H1 (cell line): ENCODE data around the gene ABI2. TPM values are rescaled to one million over a fixed set of nuclear protein-coding genes. Genes with fewer than 3 reads are reported as not detected.
"Not testable (repeated sequence)": the region's sequence is repeated elsewhere in the genome, so short reads cannot be mapped to it uniquely, and the experiment has no call there.

Experiments used
- CTCF ChIA-PET: fragments of 300-600 bp; sonication (Branson Sonifier 250); formaldehyde crosslinking; loops from one replicate; lab custom pipeline; 2021; ENCODE audit not compliant: partially characterized antibody; lab: Charles Lee
- POLR2A ChIA-PET: fragments of 300-600 bp; sonication (Branson Sonifier 250); formaldehyde crosslinking; loops from one replicate; lab custom pipeline; 2021; ENCODE audit warnings: inconsistent platforms; ENCODE audit not compliant: partially characterized antibody; lab: Charles Lee
- DNase-seq, 2 experiments: peaks; one replicate each; pipeline versions ENCODE4 v3.0.0 to v3.0.0-alpha.2; 2010 to 2022; ENCODE audit warnings: low spot score in 2 of 2, low read depth in 1 of 2, mixed read lengths in 1 of 2
- FAIRE-seq: peaks from 2 replicates; lab custom pipeline; 2011; peaks lifted over from hg19 to GRCh38; lab: Jason Lieb, UNC
- H2AFZ ChIP-seq: 2 replicates; pipeline ENCODE4 v1.8.1; 2012; ENCODE audit warnings: low read length, inconsistent platforms
- H2AK5ac ChIP-seq: 2 replicates; pipeline ENCODE4 v1.6.1; 2013; ENCODE audit warnings: low read depth, low read length
- H2BK120ac ChIP-seq: replicated peaks from 2 replicates; pipeline ENCODE3; 2013; ENCODE audit warnings: low read depth, low read length, inconsistent platforms
- H2BK12ac ChIP-seq: 2 replicates; pipeline ENCODE4 v1.6.1; 2013; ENCODE audit warnings: low read depth, low read length
- H2BK15ac ChIP-seq: 2 replicates; pipeline ENCODE4 v1.6.1; 2013; ENCODE audit warnings: low read length
- H2BK20ac ChIP-seq: 2 replicates; pipeline ENCODE4 v1.6.1; 2013; ENCODE audit warnings: low read length
- H2BK5ac ChIP-seq: 2 replicates; pipeline ENCODE4 v1.6.1; 2013; ENCODE audit warnings: low read depth, low read length
- H3K14ac ChIP-seq: 2 replicates; pipeline ENCODE4 v1.6.1; 2013; ENCODE audit warnings: inconsistent platforms; ENCODE audit not compliant: insufficient read length
- H3K18ac ChIP-seq: 2 replicates; pipeline ENCODE4 v1.6.1; 2013; ENCODE audit warnings: low read length; ENCODE audit errors: extremely low read depth
- H3K23ac ChIP-seq: 2 replicates; pipeline ENCODE4 v1.6.1; 2013; ENCODE audit warnings: inconsistent platforms; ENCODE audit not compliant: insufficient read length
- H3K23me2 ChIP-seq: 2 replicates; pipeline ENCODE4 v1.6.1; 2013; ENCODE audit warnings: low read depth, low read length
- H3K27ac ChIP-seq: 2 replicates; pipeline ENCODE4 v1.6.1; 2011; ENCODE audit warnings: low read depth, low read length, inconsistent platforms
- H3K27me3 ChIP-seq, 4 experiments: replicated peaks in 1 of 4; 1 replicate in 1 of 4; 2 replicates in 3 of 4; pipeline versions ENCODE4 v1.6.1 to v1.8.1; 2011 to 2013; ENCODE audit warnings: low read length in 3 of 4, mild to moderate bottlenecking in 3 of 4, inconsistent platforms in 2 of 4, mixed read lengths in 2 of 4, moderate library complexity in 1 of 4; ENCODE audit not compliant: control insufficient read depth in 3 of 4, insufficient read depth in 3 of 4; ENCODE audit errors: extremely low read depth in 1 of 4
- H3K36me3 ChIP-seq, 4 experiments: 2 replicates each; pipeline versions ENCODE4 v1.6.1 to v1.8.1; 2011 to 2013; ENCODE audit warnings: mild to moderate bottlenecking in 4 of 4, low read length in 3 of 4, moderate library complexity in 2 of 4, control low read depth in 1 of 4, inconsistent platforms in 1 of 4; ENCODE audit not compliant: insufficient read depth in 4 of 4, control insufficient read depth in 2 of 4
- H3K4ac ChIP-seq: replicated peaks from 2 replicates; pipeline ENCODE3; 2013; ENCODE audit warnings: low read length, low read depth, mixed read lengths, inconsistent platforms; ENCODE audit not compliant: insufficient read length
- H3K4me1 ChIP-seq, 4 experiments: replicated peaks in 1 of 4; 1 replicate in 1 of 4; 2 replicates in 3 of 4; pipeline versions ENCODE4 v1.6.1 to v1.8.1; 2011 to 2013; ENCODE audit warnings: low read length in 3 of 4, inconsistent platforms in 2 of 4, mixed read lengths in 1 of 4; ENCODE audit not compliant: insufficient read depth in 4 of 4, control insufficient read depth in 3 of 4
- H3K4me2 ChIP-seq, 2 experiments: 2 replicates each; pipeline versions ENCODE4 v1.6.1 to v1.8.1; 2011 to 2013; ENCODE audit warnings: low read depth in 2 of 2, low read length in 2 of 2, control low read depth in 1 of 2, inconsistent platforms in 1 of 2, mild to moderate bottlenecking in 1 of 2; ENCODE audit not compliant: insufficient read depth in 1 of 2
- H3K4me3 ChIP-seq, 4 experiments: fragments of 200-600, 300-600 bp in 1 of 4; sonication (generic), shearing (Covaris generic), sonication (Bioruptor Twin) in 1 of 4; 2 replicates each; pipeline versions ENCODE4 v1.5.1 to v1.8.1; 2011 to 2016; ENCODE audit warnings: low read length in 4 of 4, low read depth in 3 of 4, control low read depth in 2 of 4, inconsistent platforms in 2 of 4, mild to moderate bottlenecking in 2 of 4, mixed read lengths in 1 of 4, moderate library complexity in 1 of 4; ENCODE audit not compliant: insufficient read depth in 2 of 4; ENCODE audit errors: extremely low read depth in 1 of 4
- H3K56ac ChIP-seq: replicated peaks from 2 replicates; pipeline ENCODE3; 2013; ENCODE audit warnings: low read depth, mild to moderate bottlenecking, mixed read lengths, low read length, inconsistent platforms; ENCODE audit not compliant: insufficient read length
- H3K79me1 ChIP-seq: 2 replicates; pipeline ENCODE4 v1.6.1; 2013; ENCODE audit warnings: low read depth, low read length, control low read depth
- H3K79me2 ChIP-seq, 2 experiments: 2 replicates each; pipeline versions ENCODE4 v1.6.1 to v1.8.1; 2012 to 2013; ENCODE audit warnings: low read length in 2 of 2, mild to moderate bottlenecking in 2 of 2, inconsistent platforms in 1 of 2; ENCODE audit not compliant: insufficient read depth in 2 of 2, control insufficient read depth in 1 of 2
- H3K9ac ChIP-seq, 4 experiments: replicated peaks in 1 of 4; 1 replicate in 1 of 4; 2 replicates in 3 of 4; pipeline versions ENCODE4 v1.6.1 to v1.8.1; 2011 to 2013; ENCODE audit warnings: low read depth in 3 of 4, low read length in 3 of 4, control low read depth in 2 of 4, mild to moderate bottlenecking in 2 of 4, moderate library complexity in 2 of 4, inconsistent platforms in 1 of 4; ENCODE audit errors: extremely low read depth in 1 of 4
- H3K9me3 ChIP-seq, 2 experiments: 2 replicates each; pipeline versions ENCODE4 v1.6.1 to v1.8.1; 2012 to 2013; ENCODE audit warnings: mild to moderate bottlenecking in 2 of 2, moderate library complexity in 2 of 2, control low read depth in 1 of 2, inconsistent platforms in 1 of 2, low read depth in 1 of 2, low read length in 1 of 2, mixed read lengths in 1 of 2; ENCODE audit not compliant: insufficient read depth in 2 of 2
- H4K20me1 ChIP-seq, 2 experiments: replicated peaks in 1 of 2; 2 replicates each; pipeline versions ENCODE3 to v1.8.1; 2011 to 2013; ENCODE audit warnings: inconsistent platforms in 2 of 2, low read length in 2 of 2, mild to moderate bottlenecking in 1 of 2; ENCODE audit not compliant: insufficient read depth in 2 of 2, control insufficient read depth in 1 of 2
- H4K5ac ChIP-seq: 2 replicates; pipeline ENCODE4 v1.6.1; 2013; ENCODE audit warnings: low read length, low read depth, mixed read lengths, inconsistent platforms; ENCODE audit not compliant: insufficient read length
- H4K8ac ChIP-seq: 2 replicates; pipeline ENCODE4 v1.8.0; 2013; ENCODE audit warnings: mild to moderate bottlenecking, moderate library complexity, low read length, inconsistent platforms; ENCODE audit not compliant: insufficient read depth; ENCODE audit errors: extremely low read depth
- H4K91ac ChIP-seq: replicated peaks from 2 replicates; pipeline ENCODE3; 2013; ENCODE audit warnings: low read length, mixed read lengths, inconsistent platforms; ENCODE audit not compliant: insufficient read length
- WGBS, 2 experiments: shearing (Covaris generic) in 1 of 2; methylation state at CpG; one replicate each; pipeline versions ENCODE4 v1.1.6 to v1.1.7; 2013 to 2015; ENCODE audit warnings: low lambda C conversion rate in 2 of 2, mixed read lengths in 2 of 2, inconsistent platforms in 1 of 2, low coverage in 1 of 2, missing lambda C conversion rate in 1 of 2; ENCODE audit not compliant: insufficient replicate concordance in 2 of 2, insufficient coverage in 1 of 2, insufficient read length in 1 of 2; ENCODE audit errors: extremely low coverage in 1 of 2, missing lambda C conversion rate in 1 of 2; 5-methylcytosine and 5-hydroxymethylcytosine counted together
- polyA plus RNA-seq, 7 experiments: library from polyadenylated mRNA; depleted of rRNA in 3 of 7; stranded (reverse) in 5 of 7; unstranded in 2 of 7; fragments of >200 nt in 5 of 7; fragments of 200-250 nt in 2 of 7; gene quantifications; 1 replicate in 5 of 7; 2 replicates in 1 of 7; 4 replicates in 1 of 7; pipeline versions ENCODE4 v1.2.1 to v1.2.3, GENCODE V29; 2011 to 2013; ENCODE audit warnings: missing spikeins in 2 of 7, mixed read lengths in 2 of 7
- total RNA-seq: library from RNA; stranded (reverse); fragmentation: NEBNext Ultra II Directional; extraction: Animal tissue kit (Norgen Biotek cat#: 25700); gene quantifications from 2 replicates; pipeline ENCODE4 v1.2.1, GENCODE V29; 2021

ABI2 gene
- total and polyA plus RNA-seq, 2 of the 8 experiments (the other 6 are each of a cell fraction or from before 2014, with no cell fraction given): 62.3 to 118 TPM

DNA sequence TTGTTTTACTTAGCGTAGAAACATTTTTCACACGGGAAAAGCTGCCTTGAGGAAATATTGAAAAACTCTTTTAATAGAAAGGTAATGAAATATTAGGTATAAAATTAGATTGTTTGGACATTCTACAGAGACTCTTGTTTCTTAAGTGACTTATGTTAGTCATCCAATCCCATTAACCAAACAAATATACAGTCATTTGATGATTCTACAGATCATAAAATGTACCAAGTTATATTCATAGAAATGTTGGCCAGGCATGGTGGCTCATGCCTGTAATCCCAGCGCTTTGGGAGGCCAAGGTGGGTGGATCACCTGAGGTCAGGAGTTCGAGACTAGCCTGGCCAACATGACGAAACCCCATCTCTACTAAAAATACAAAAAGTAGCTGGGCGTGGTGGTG lies 60.0 kb downstream of the ABI2 start:
- H3K23me2 ChIP-seq, H2AFZ ChIP-seq, H4K20me1 ChIP-seq, H2BK5ac ChIP-seq, H2AK5ac ChIP-seq, H3K56ac ChIP-seq, H4K8ac ChIP-seq, H3K27me3 ChIP-seq, H3K4me3 ChIP-seq, FAIRE-seq, H3K23ac ChIP-seq, H3K4me1 ChIP-seq, H3K79me2 ChIP-seq, H4K5ac ChIP-seq, POLR2A ChIA-PET, H3K79me1 ChIP-seq, H4K91ac ChIP-seq, H2BK120ac ChIP-seq, H3K4ac ChIP-seq, H3K9ac ChIP-seq, H2BK20ac ChIP-seq, H2BK12ac ChIP-seq, H3K14ac ChIP-seq, H3K18ac ChIP-seq, H3K27ac ChIP-seq, H2BK15ac ChIP-seq, H3K4me2 ChIP-seq, DNase-seq, H3K9me3 ChIP-seq: not testable (repeated sequence)
- CTCF ChIA-PET: interaction anchor here (1.0 kb wide), 1 partner anchor 10 kb away, joined by 3 read pairs; no protein-coding TSS in a partner anchor
- peaks cover 0 to 11% (median 5%) of the 10 kb centered on the region in 4 experiments; a peak in 4 of 8 replicates for H3K36me3 ChIP-seq
- WGBS, 2 experiments: 90% methylated on average over 6 of the region's 6 CpGs; no CpG with 5 or more reads in 1 of the 2 experiments
